GM23248 (cell line): Measurements from ENCODE around the gene PALB2. TPM values are rescaled to one million over a fixed set of nuclear protein-coding genes. Genes with fewer than 3 reads are reported as not detected.
"Not testable (repeated sequence)": the region's sequence is repeated elsewhere in the genome, so short reads cannot be mapped to it uniquely, and the experiment has no call there.

Source experiments
- DNase-seq: peaks from one replicate; pipeline ENCODE4 v3.0.0-alpha.2; 2015
- H2AFZ ChIP-seq: fragments of 200-600 bp; sonication (generic); 2 replicates; pipeline ENCODE4 v1.6.1; 2016; ENCODE audit warnings: antibody characterized with exemption
- H3F3A ChIP-seq: fragments of 200-600 bp; sonication (generic); 2 replicates; pipeline ENCODE4 v1.6.1; 2016; ENCODE audit warnings: mild to moderate bottlenecking, antibody characterized with exemption, mixed run types; ENCODE audit not compliant: insufficient read depth
- H3K27ac ChIP-seq: fragments of 200-600 bp; sonication (generic); 2 replicates; pipeline ENCODE4 v1.5.1; 2016; ENCODE audit warnings: mild to moderate bottlenecking
- H3K27me3 ChIP-seq: fragments of 200-600 bp; sonication (generic); replicated peaks from 2 replicates; pipeline ENCODE4 v1.6.1; 2016; ENCODE audit warnings: mild to moderate bottlenecking; ENCODE audit not compliant: insufficient read depth
- H3K36me3 ChIP-seq: fragments of 200-600 bp; sonication (generic); 2 replicates; pipeline ENCODE4 v1.6.1; 2016; ENCODE audit warnings: low read depth, mild to moderate bottlenecking
- H3K4me1 ChIP-seq: fragments of 200-600 bp; sonication (generic); 2 replicates; pipeline ENCODE4 v1.6.1; 2016; ENCODE audit warnings: mild to moderate bottlenecking; ENCODE audit not compliant: insufficient read depth
- H3K4me2 ChIP-seq: fragments of 200-600 bp; sonication (generic); one replicate; pipeline ENCODE4 v1.6.1; 2016; ENCODE audit warnings: mild to moderate bottlenecking; ENCODE audit not compliant: unreplicated experiment
- H3K4me3 ChIP-seq: fragments of 200-600 bp; sonication (generic); 2 replicates; pipeline ENCODE4 v1.5.1; 2016; ENCODE audit warnings: mild to moderate bottlenecking
- H3K79me2 ChIP-seq: fragments of 200-600 bp; sonication (generic); 2 replicates; pipeline ENCODE4 v1.6.1; 2016; ENCODE audit warnings: mild to moderate bottlenecking; ENCODE audit not compliant: insufficient read depth
- H3K9ac ChIP-seq: fragments of 200-600 bp; sonication (generic); 2 replicates; pipeline ENCODE4 v1.6.1; 2016; ENCODE audit warnings: mild to moderate bottlenecking
- H3K9me2 ChIP-seq: fragments of 200-600 bp; sonication (generic); 2 replicates; pipeline ENCODE4 v1.6.1; 2016; ENCODE audit warnings: mixed run types, mild to moderate bottlenecking, moderate library complexity; ENCODE audit not compliant: insufficient read depth
- H3K9me3 ChIP-seq: fragments of 200-600 bp; sonication (generic); one replicate; pipeline ENCODE4 v1.6.1; 2017; ENCODE audit warnings: low read depth
- H4K20me1 ChIP-seq: fragments of 200-600 bp; sonication (generic); 2 replicates; pipeline ENCODE4 v1.6.0; 2016; ENCODE audit not compliant: insufficient read depth
- EZH2 ChIP-seq: fragments of 200-600 bp; sonication (generic); IDR thresholded peaks from 2 replicates; pipeline ENCODE4 v1.6.1; 2018; ENCODE audit warnings: antibody characterized with exemption, mild to moderate bottlenecking; ENCODE audit not compliant: insufficient read depth, poor library complexity, severe bottlenecking
- EZH2phosphoT487 ChIP-seq: fragments of 200-600 bp; sonication (generic); IDR thresholded peaks from 2 replicates; pipeline ENCODE4 v1.6.1; 2018; ENCODE audit warnings: antibody characterized with exemption, moderate library complexity, mild to moderate bottlenecking, low read depth; ENCODE audit not compliant: insufficient read depth
- WGBS, 2 experiments: methylation state at CpG; one replicate each; pipeline ENCODE4 v1.1.6; 2015 to 2017; ENCODE audit warnings: low lambda C conversion rate in 2 of 2, low coverage in 1 of 2; ENCODE audit errors: missing lambda C conversion rate in 2 of 2; 5-methylcytosine and 5-hydroxymethylcytosine counted together
- in situ Hi-C: fragments of 300-500 bp; cut with MboI; formaldehyde crosslinking; loops from 2 replicates; pipeline ENCODE4 v1.15.0; 2020
- polyA plus RNA-seq: library from polyadenylated mRNA; unstranded; fragments of >200 nt; fragmentation: Nextera tagmentation; extraction: Ambion mirVana; gene quantifications from 2 replicates; pipeline ENCODE4 v1.2.1, GENCODE V29; 2016
- total RNA-seq: library from RNA; depleted of rRNA; stranded (reverse); fragments of >200 nt; shearing (Covaris generic); gene quantifications from 2 replicates; pipeline ENCODE4 v1.2.3, GENCODE V29; 2014

The PALB2 gene
- total and polyA plus RNA-seq, 2 experiments from 2014 or later, result 7.8 to 15.3 TPM

DNA sequence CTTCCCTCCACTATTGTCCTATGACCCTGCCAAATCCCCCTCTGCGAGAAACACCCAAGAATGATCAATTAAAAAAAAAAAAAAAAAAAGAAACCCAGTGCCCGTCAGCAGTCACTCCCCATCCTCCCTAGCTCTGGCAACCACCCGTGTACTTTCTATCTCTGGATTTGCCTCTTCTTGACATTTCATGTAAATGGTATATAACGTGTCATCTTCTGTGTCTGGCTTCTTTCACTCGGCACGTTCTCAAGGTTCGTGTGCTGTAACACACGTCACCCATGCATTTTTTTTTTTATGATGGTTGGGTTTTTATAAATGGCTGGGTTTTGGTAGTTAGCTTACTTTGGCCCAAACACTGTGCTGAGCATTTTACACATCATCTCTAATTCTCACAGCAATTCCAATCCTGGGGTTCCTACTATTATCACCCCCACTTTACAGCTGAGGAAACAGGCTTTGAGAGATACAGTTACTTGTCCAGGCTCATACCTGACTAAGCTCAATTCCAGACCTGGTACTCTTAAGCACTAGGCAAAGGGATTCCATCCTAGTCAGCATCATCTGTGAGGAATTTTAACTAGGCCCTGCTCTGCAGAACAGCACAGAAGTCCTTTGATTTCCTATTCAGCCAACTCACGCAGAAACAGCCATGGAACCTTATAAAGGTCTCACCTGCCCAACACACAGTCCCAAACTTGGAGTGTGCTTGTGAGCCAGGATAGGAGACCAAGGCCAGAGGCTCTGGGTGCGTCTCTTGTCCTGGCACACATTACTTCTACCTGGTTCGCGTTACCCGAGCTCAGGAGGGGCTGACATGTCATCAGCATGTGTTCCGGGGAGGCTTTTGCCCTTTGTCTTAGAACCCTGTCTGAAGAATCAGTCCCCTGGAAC lies 56.7 kb downstream of the PALB2 start:
- Histone ChIP-seq H3K4me3 (no peak overlapping the region), H3K9me2 (no peaks in the 10 kb centered on the region), H3K36me3 (peaks cover 31% of the 10 kb centered on the region), H4K20me1 (no peaks in the 10 kb centered on the region; the same call in 1 of the 2 replicates), H3F3A (peaks cover 28% of the 10 kb centered on the region), H3K27me3 (no peaks in the 10 kb centered on the region), H3K9ac (no peak overlapping the region), H3K4me1 (peaks cover 17% of the 10 kb centered on the region), H3K79me2 (peaks cover 38% of the 10 kb centered on the region), H2AFZ (no peak overlapping the region), H3K4me2 (no peak overlapping the region), H3K9me3 (no peaks in the 10 kb centered on the region), H3K27ac (no peak overlapping the region)
- in situ Hi-C loops, result no loop called here
- TF ChIP-seq EZH2 (no peak), EZH2phosphoT487 (no peak)
- no peak for DNase-seq
- WGBS, 2 experiments, result 83 to 85% methylated on average over 13 to 14 of the region's 14 CpGs

- Histone ChIP-seq H3K4me1 (peaks cover 11% of the 10 kb centered on the region), H3F3A (peaks cover 29% of the 10 kb centered on the region), H3K79me2 (peaks cover 27% of the 10 kb centered on the region), H3K36me3 (peaks cover 28% of the 10 kb centered on the region)
- H3K4me3 ChIP-seq, H3K4me2 ChIP-seq, H3K9me3 ChIP-seq, H3K9me2 ChIP-seq, DNase-seq, H4K20me1 ChIP-seq, in situ Hi-C loops, H2AFZ ChIP-seq, H3K9ac ChIP-seq, H3K27ac ChIP-seq, H3K27me3 ChIP-seq: not testable (repeated sequence)
- WGBS, 2 experiments, result 97 to 100% methylated on average over 4 to 19 of the region's 30 CpGs
Measured at GRCh38 chr16:23583271-23583670, 57.8 kb downstream of the PALB2 start.

- no peak overlapping the region for H2AFZ ChIP-seq
- H4K20me1 ChIP-seq, result no peaks in the 10 kb centered on the region
- TF ChIP-seq EZH2 (no peak), EZH2phosphoT487 (no peak)
- H3K36me3 ChIP-seq, result peaks cover 28% of the 10 kb centered on the region
- in situ Hi-C loops, result no loop called here
- no peaks in the 10 kb centered on the region for H3K9me3 ChIP-seq
- DNase-seq, result no peak
- no peak overlapping the region for H3K4me2 ChIP-seq
- no peaks in the 10 kb centered on the region for H3K4me1 ChIP-seq
- no peak overlapping the region for H3K27ac ChIP-seq
- no peaks in the 10 kb centered on the region for H3K27me3 ChIP-seq
- H3K79me2 ChIP-seq, result peaks cover 11% of the 10 kb centered on the region
- peaks cover 42% of the 10 kb centered on the region for H3F3A ChIP-seq
- H3K9me2 ChIP-seq, result no peaks in the 10 kb centered on the region
- H3K4me3 ChIP-seq, result no peak overlapping the region
- no peak overlapping the region for H3K9ac ChIP-seq
Measured at GRCh38 chr16:23581764-23582163, 59.3 kb downstream of the PALB2 start.

- Histone ChIP-seq H3K27ac (no peak overlapping the region), H3K9me2 (no peaks in the 10 kb centered on the region), H3K9ac (no peak overlapping the region), H3F3A (peaks cover 47% of the 10 kb centered on the region), H3K9me3 (no peaks in the 10 kb centered on the region), H3K4me1 (no peaks in the 10 kb centered on the region), H3K79me2 (no peaks in the 10 kb centered on the region), H3K4me2 (no peak overlapping the region), H2AFZ (no peak overlapping the region), H3K36me3 (peaks cover 34% of the 10 kb centered on the region), H4K20me1 (no peaks in the 10 kb centered on the region; the same call in 1 of the 2 replicates), H3K4me3 (no peak overlapping the region), H3K27me3 (no peaks in the 10 kb centered on the region)
- TF ChIP-seq EZH2, result no peak
- no peak for TF ChIP-seq EZH2phosphoT487
- in situ Hi-C loops, result no loop called here
- DNase-seq, result no peak
Measured at GRCh38 chr16:23580391-23580790, 60.7 kb downstream of the PALB2 start.

DNA sequence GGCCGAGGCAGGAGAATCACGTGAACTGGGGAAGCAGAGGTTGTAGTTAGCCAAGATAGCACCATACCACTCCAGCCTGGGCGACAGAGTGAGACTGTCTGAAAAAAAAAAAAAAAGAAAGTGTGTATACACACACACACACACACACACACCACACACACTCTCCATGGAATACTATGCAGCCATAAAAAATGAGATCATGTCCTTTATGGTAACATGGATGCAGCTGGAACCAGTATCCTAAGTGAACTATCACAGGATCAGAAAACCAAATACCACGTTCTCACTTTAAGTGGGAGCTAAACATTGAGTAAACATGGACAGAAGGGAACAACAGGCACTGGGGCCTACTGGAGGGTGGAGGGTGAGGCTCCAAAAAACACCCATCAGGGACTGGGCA lies 61.7 kb downstream of the PALB2 start:
- Histone ChIP-seq H3K4me2 (no peak overlapping the region), H3K27ac (no peak overlapping the region), H3K4me1 (no peaks in the 10 kb centered on the region), H3K9me2 (no peaks in the 10 kb centered on the region), H3K9ac (no peak overlapping the region), H3K36me3 (peaks cover 34% of the 10 kb centered on the region), H3K4me3 (no peak overlapping the region), H2AFZ (no peak overlapping the region), H3K79me2 (no peaks in the 10 kb centered on the region), H3K9me3 (no peaks in the 10 kb centered on the region), H3K27me3 (no peaks in the 10 kb centered on the region), H3F3A (peaks cover 49% of the 10 kb centered on the region), H4K20me1 (no peaks in the 10 kb centered on the region; the same call in 1 of the 2 replicates)
- 95% methylated on average over 4 of the region's 4 CpGs for WGBS, 2 experiments
- in situ Hi-C loops, result no loop called here
- DNase-seq, result no peak
- TF ChIP-seq EZH2phosphoT487 (no peak), EZH2 (no peak)
